OCI-M2 (cell line): ENCODE measurements around the gene PLEKHM2.

Experiments
- DNase-seq: peaks from one replicate; lab custom pipeline; 2025; ENCODE audit not compliant: unreplicated experiment; lab: John Stamatoyannopoulos, UW

PLEKHM2 gene

DNA sequence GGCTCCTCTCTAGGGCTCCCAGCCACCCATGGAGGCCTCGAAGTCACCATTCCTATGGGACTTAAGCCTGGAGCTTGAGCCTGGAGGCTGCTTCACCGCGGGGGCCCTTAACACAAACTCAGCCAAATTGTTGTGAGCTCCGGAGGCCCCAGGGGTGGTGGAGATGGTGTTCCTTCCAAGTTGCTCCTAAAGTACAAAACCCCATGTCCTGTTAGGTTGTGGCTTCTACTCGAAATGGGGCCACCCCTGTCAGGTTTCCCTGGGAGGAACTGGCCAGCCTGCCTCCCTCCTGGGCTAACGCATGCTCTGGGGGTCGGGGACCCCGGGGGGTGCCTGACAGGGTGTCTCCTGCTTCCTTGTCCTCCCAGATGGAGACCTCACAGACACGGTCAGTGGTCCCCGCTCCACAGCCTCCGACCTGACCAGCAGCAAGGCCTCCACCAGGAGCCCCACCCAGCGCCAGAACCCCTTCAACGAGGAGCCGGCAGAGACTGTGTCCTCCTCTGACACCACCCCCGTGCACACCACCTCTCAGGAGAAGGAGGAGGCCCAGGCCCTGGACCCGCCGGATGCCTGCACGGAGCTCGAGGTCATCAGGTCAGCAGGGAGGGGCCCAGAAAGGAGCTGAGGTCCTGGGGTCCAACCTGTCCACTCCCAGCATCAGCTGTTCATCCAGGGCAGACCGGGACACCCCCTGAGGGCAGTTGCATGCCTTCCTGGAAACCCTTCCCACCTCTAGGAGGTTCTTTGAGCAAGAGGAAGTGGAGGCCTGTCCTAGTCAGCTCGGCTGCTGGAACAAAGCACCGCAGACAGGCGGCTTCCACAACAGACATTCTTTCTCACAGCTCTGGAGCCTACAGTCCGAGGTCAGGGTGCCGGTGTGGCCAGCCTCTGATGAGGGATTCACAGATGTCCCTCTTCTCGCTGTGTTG, 41.1 kb downstream of the PLEKHM2 start:
- no peak for DNase-seq

DNA sequence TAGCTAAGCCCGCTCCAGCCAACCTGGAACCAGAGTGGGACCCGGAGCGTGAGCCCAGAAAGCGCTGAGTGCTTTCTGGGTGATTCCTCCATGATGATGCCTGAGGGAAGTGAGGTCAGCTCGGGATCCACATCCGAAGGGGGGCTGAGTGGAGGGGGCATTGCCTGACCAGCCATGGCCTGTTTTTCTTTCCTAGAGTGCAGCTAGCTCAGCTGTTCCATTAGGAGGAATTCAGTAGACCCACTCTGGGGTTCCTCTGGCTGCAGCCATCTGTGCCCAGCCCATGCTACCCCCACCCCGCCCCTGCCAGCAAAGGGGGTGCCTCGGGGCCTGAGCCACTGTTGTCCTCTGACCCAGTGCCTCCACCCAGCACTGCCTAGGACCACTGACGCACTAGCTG, 42.4 kb downstream of the PLEKHM2 start:
- no peak for DNase-seq

DNA sequence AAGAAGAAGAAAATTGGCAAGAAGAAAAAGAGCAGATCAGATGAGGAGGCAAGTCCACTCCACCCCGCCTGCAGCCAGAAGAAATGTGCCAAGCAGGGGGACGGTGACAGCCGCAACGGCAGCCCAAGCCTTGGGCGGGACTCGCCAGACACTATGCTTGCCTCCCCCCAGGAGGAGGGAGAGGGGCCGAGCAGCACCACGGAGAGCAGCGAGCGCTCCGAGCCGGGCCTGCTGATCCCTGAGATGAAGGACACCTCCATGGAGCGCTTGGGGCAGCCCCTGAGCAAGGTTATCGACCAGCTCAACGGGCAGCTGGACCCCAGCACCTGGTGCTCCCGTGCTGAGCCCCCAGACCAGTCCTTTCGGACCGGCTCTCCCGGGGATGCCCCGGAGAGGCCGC, 42.9 kb downstream of the PLEKHM2 start:
- DNase-seq, result no peak

- no peak for DNase-seq
Observed at GRCh38 chr1:15727424-15727823, 43.3 kb downstream of the PLEKHM2 start.

- no peak for DNase-seq
Observed at GRCh38 chr1:15727866-15728534, 43.9 kb downstream of the PLEKHM2 start.

- no peak for DNase-seq
Observed at GRCh38 chr1:15728937-15729657, 45.0 kb downstream of the PLEKHM2 start.

- no peak for DNase-seq
Observed at GRCh38 chr1:15730423-15730822, 46.3 kb downstream of the PLEKHM2 start.

DNA sequence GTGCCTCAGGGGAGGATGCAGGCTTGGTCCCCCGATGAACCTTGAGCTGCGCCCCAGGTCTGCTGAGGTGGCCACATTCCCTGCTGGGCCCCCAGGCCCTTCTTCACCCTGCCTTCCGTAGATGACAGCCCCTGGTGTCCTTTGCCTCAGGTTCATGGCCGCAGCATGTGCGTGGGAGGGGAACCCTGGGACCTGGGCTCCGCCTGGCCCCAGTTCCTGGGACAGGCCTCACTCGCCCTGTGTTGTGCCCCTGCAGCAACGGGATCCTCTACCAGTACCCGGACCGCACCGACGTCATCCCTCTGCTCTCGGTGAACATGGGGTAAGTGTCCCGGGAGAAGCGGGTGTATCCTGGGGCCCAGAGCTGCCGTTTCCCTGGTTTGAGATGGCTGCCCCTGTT, 46.8 kb downstream of the PLEKHM2 start:
- no peak for DNase-seq

DNA sequence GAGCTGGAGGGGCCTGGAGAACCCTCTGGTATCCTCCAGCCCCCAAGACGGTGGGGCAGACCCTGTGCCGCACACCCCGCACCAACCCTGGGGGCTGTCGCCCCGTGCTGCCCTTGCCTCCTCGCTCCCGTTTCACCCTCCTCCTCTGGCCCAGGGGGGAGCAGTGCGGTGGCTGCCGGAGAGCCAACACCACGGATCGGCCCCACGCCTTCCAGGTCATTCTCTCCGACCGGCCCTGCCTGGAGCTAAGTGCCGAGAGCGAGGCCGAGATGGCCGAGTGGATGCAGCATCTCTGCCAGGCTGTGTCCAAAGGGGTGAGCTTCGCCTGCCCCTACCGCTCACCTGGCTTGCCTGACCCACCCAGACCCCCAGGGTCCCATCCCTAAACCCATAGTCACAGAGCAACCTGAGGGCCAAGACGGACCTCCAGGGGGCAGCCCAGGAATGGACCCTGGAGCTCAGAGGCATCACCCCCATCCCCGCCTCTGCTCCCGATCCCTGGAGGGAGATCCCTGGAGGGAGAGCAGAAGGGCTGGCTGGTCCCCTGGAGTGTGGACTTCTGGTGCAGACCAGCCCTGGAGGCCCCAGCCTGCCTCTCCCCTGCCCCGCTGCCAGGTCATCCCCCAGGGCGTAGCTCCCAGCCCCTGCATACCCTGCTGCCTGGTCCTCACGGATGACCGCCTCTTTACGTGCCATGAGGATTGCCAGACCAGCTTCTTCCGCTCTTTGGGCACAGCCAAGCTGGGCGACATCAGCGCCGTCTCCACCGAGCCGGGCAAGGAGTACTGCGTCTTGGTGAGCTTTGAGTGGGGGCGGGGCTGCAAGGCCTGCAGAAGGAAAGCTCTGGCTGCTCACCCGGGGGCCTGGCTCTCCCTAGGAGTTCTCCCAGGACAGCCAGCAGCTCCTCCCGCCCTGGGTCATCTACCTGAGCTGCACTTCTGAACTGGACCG, 47.9 kb downstream of the PLEKHM2 start:
- no peak for DNase-seq

- DNase-seq, result no peak
Observed at GRCh38 chr1:15732686-15733081, 48.6 kb downstream of the PLEKHM2 start.

DNA sequence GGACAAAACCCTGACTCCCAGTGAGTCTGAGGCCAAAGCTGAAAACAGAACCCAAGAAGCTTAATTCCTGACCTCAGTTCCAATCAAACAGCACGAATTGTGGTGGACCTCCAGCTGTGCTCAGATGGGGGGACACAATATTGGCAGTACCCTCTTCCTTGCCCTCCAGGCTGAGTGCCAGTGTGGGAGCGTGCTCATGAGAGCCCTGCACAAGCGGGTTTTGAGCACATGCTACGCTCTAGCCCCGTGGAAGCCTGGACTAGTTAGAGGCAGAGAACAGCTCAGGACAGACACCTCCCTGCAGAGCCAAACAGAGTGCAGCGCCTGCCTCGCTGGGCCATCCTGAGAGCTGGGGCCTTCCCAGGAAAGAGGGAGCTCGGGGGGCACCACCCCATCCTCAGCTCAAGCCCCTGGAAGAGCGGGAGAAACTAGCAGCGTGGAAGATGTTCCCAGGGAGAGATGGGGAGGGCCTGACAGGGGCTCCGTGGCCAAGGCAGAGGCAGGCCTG, 49.2 kb downstream of the PLEKHM2 start:
- no peak for DNase-seq

- no peak for DNase-seq
Observed at GRCh38 chr1:15733726-15734226, 49.7 kb downstream of the PLEKHM2 start.

DNA sequence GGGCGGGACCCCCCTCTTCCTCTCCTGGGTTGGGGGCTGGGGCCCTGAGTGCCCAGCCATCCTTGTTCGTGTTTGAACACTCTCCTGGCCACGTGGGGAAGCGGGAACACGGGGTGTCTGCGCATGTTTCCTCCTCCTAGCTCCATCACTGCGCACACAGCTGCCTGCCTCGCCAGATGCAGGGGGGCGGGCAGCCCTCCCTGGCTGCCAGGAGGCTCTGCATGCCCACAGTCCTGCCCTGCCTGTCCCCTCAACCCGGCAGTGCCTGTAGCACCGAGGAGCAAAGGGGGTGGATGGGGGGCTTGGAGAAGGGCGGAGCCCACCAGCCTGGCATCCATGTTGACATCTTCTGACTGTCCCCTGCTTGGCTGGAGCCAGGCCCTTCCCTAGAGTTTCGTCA, 50.2 kb downstream of the PLEKHM2 start:
- DNase-seq, result no peak

GRCh38 chr1:15734901-15735300, 50.8 kb downstream of the PLEKHM2 start:
- DNase-seq, result no peak

- no peak for DNase-seq
Observed at GRCh38 chr1:15735304-15736037, 51.4 kb downstream of the PLEKHM2 start.

DNA sequence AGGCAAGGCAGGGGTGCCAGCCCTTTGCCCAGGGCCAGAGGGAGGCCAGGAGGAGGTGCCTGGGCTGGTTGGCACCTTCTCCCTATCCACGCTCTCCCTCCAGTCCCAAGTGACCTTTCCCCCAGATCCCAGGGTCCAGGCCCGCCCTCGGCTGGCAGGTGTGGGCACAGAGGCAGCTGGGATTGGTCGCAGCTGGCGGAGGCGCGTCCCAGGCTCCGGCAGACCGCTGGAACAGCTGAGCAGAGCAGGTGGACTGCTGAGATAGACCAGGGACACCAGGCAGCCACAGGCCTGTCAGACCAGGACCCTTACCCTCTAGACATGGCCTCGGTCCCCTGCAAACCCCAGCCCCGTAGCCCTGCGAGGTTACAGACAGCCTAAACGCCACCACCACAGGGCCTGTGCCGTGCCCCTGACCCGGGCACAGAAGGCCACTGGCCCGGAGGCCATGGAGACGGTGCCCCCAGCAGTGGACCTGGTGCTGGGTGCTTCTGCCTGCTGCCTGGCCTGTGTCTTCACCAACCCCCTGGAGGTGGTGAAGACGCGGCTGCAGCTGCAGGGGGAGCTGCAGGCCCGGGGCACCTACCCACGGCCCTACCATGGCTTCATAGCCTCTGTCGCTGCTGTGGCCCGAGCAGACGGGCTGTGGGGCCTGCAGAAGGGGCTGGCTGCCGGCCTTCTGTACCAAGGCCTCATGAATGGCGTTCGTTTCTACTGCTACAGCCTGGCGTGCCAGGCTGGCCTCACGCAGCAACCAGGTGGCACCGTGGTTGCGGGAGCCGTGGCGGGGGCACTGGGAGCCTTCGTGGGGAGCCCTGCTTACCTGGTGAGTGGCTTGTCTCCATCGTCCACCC, 52.1 kb downstream of the PLEKHM2 start, which contains the start of gene SLC25A34:
Gene SLC25A34, plus strand, starts transcription at position 221 of the 854 bp plus-strand sequence. Its CDS starts 228 bp downstream, at position 449.
- no peak for DNase-seq

DNA sequence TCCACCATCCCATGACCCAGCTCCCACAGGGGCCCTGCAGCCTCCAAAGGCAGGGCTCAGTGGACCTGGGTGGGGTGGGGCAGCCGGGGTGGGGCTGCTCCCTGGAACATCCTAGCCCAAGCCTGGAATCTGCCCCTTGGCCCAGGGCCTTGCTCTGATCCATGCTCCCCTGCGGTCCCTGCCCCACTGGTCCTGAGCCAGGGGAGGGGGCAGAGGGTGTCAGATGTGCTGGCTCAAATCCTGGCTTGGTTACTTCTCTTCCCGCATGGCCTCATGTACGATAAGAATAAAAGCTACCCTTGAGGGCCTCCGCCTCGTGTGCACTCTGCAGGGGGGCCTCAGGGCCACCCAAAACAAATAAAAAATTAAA, 52.8 kb downstream of the PLEKHM2 start:
- no peak for DNase-seq
